ENCODE results near the gene PSD4. TPM values are rescaled to one million over a fixed set of nuclear protein-coding genes. Genes with fewer than 3 reads are reported as not detected.

PSD4 gene
- total and polyA plus RNA-seq, 2 of the 4 experiments (the other 2 are of a cell fraction), result 0.36 to 0.70 TPM

GRCh38 chr2:113218283-113219091 is 44.7 kb downstream of the PSD4 start:
- Histone ChIP-seq H3K56ac (ENCODE audit: extremely low read depth, insufficient read depth, low read length) (no peak overlapping the region), H2BK15ac (ENCODE audit: low read depth, low read length) (no peak overlapping the region), H2BK120ac (ENCODE audit: low read depth, low read length) (no peak overlapping the region), H3K9ac (ENCODE audit: low read depth, low read length) (no peak overlapping the region), H3K4me2 (ENCODE audit: low read depth, low read length) (no peak overlapping the region), H3K36me3 (ENCODE audit: control insufficient read depth, insufficient read depth, low read length) (no peaks in the 10 kb centered on the region), H4K8ac (ENCODE audit: low read depth in 2 of 2, low read length in 2 of 2) (no peak overlapping the region), H3K79me1 (ENCODE audit: low read depth in 1 of 2, low read length in 2 of 2) (no peaks in the 10 kb centered on the region), H3K9me1 (ENCODE audit: insufficient read depth, low read length) (no peaks in the 10 kb centered on the region), H3K27ac (ENCODE audit: insufficient read depth, low read length) (no peak overlapping the region), H3K4me1 (ENCODE audit: control insufficient read depth, insufficient read depth, low read length) (0 out of 2 replicates have a peak, but pooled peaks cover 2% of the 10 kb centered on the region), H4K91ac (ENCODE audit: insufficient read depth, low read depth, low read length) (no peak overlapping the region), H3K18ac (ENCODE audit: low read depth, low read length) (no peak overlapping the region), H3K9me3 (ENCODE audit: control insufficient read depth, insufficient read depth, low read length) (no peaks in the 10 kb centered on the region), H3K4ac (ENCODE audit: low read depth, low read length) (no peak overlapping the region), H2AK5ac (ENCODE audit: low read depth, low read length) (no peak overlapping the region), H3K27me3 (ENCODE audit: control insufficient read depth, insufficient read depth, low read length) (peaks cover 8% of the 10 kb centered on the region), H2AK9ac (replicated peaks; ENCODE audit: low read depth, low read length, poor library complexity) (no peak overlapping the region), H2BK5ac (ENCODE audit: low read depth, low read length, poor library complexity, severe bottlenecking) (no peak overlapping the region), H4K20me1 (ENCODE audit: insufficient read depth, low read length) (no peaks in the 10 kb centered on the region), H2AFZ (replicated peaks; ENCODE audit: low read length, poor library complexity) (no peak overlapping the region), H3K4me3 (ENCODE audit: insufficient read depth, low read depth, low read length) (no peak overlapping the region), H3K23ac (ENCODE audit: low read depth, low read length) (no peak overlapping the region), H3K14ac (replicated peaks; ENCODE audit: low read depth, low read length) (no peak overlapping the region), H4K5ac (ENCODE audit: low read depth, low read length) (no peak overlapping the region), H2BK20ac (ENCODE audit: low read depth, low read length) (no peak overlapping the region)
- in situ Hi-C loops (cut with MboI; ENCODE audit: low sequenced_read_pairs) (no loop called here), dilution Hi-C loops (cut with HindIII; ENCODE audit: low sequenced_read_pairs, unreplicated experiment) (no loop called here), intact Hi-C loops (cut with micrococcal nuclease) (no loop called here)
- BruUV-seq (replicated peaks), result no TSS peak
- TF ChIP-seq FOS (IDR thresholded peaks at IDR 0.05; ENCODE audit: low read depth, low read length) (no peak), SMC3 (IDR thresholded peaks at IDR 0.05; ENCODE audit: low read depth, low read length) (no peak), CHD1 (IDR thresholded peaks at IDR 0.05; ENCODE audit: low read depth, low read length) (no peak), MAFK (IDR thresholded peaks at IDR 0.05; ENCODE audit: low read depth, low read length) (no peak), RCOR1 (IDR thresholded peaks at IDR 0.05; ENCODE audit: insufficient replicate concordance, low read length) (no peak), USF2 (IDR thresholded peaks at IDR 0.05; ENCODE audit: low read depth, low read length) (no peak), POLR2A (IDR thresholded peaks at IDR 0.05; ENCODE audit: low read depth, low read length) (no peak), ELK1 (IDR thresholded peaks at IDR 0.05; ENCODE audit: borderline replicate concordance, low read depth, low read length) (no peak)
- ATAC-seq (ENCODE audit: low read depth), result no peak
- 77% methylated on average over 2 of the region's 8 CpGs; no CpG with 5 or more reads in 1 of the 2 experiments for WGBS, 2 experiments (ENCODE audit: extremely low coverage in 2 of 2, insufficient read length in 1 of 2)
- DNase-seq, result no peak
- ChIA-PET CTCF (no interaction called here), POLR2A (ENCODE audit: unreplicated experiment) (no interaction called here)
